ENCODE data around the gene GRHPR.

DNA sequence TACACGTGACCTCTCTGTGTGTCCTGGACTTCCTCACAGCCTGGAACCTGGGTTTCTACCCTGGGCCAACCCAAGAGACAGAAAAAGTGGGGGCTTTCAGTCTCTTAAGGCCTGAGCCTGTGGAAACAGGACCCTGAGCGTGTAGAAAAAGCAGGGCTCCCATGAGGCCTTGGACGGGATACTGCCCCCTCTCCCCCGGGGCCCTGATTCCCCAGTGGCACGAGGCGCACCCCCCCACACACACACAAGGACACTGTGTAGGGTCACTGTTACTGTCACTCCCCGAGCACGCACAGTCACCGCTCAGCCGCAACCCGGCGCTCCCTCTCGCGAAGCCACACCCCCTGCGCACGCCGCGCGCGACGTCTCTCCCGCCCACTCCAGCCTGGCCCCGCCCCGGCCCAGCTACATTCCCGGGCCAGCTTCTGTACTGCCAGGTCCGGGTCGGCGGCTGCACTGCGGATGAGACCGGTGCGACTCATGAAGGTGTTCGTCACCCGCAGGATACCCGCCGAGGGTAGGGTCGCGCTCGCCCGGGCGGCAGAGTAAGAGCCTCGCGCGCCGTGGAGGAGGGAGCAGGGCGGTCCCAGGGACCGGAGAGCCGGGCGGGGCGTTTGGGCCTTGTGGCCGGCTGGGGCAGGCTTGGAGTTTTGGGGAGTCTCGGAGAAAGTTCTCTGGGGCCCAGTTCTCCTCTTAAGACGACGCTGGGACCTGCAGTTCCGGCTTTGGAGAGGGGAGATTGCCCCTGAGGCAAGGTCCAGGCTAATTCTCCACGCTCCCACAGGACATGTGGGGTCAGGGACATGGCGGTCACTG is at the start of gene GRHPR:
- TF ChIP-seq, protein P1, sequence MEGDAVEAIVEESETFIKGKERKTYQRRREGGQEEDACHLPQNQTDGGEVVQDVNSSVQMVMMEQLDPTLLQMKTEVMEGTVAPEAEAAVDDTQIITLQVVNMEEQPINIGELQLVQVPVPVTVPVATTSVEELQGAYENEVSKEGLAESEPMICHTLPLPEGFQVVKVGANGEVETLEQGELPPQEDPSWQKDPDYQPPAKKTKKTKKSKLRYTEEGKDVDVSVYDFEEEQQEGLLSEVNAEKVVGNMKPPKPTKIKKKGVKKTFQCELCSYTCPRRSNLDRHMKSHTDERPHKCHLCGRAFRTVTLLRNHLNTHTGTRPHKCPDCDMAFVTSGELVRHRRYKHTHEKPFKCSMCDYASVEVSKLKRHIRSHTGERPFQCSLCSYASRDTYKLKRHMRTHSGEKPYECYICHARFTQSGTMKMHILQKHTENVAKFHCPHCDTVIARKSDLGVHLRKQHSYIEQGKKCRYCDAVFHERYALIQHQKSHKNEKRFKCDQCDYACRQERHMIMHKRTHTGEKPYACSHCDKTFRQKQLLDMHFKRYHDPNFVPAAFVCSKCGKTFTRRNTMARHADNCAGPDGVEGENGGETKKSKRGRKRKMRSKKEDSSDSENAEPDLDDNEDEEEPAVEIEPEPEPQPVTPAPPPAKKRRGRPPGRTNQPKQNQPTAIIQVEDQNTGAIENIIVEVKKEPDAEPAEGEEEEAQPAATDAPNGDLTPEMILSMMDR (IDR thresholded peaks at IDR 0.05) = peak in 1 of 6 experiments; percentile 1
- peak in 2 of 4 donors; percentile 58 to 79 for TF ChIP-seq POLR2A (IDR thresholded peaks at IDR 0.05)

Measured in esophagus squamous epithelium (tissue), 4 donors.